ENCODE measurements around the gene SIN3A. TPM values are rescaled to one million over a fixed set of nuclear protein-coding genes. Genes with fewer than 3 reads are reported as not detected.
A peak's percentile ranks its signal among the peaks of the same experiment; 100 is the strongest.

The SIN3A gene
- polyA plus RNA-seq, 1 experiment, result 39.5 TPM

DNA sequence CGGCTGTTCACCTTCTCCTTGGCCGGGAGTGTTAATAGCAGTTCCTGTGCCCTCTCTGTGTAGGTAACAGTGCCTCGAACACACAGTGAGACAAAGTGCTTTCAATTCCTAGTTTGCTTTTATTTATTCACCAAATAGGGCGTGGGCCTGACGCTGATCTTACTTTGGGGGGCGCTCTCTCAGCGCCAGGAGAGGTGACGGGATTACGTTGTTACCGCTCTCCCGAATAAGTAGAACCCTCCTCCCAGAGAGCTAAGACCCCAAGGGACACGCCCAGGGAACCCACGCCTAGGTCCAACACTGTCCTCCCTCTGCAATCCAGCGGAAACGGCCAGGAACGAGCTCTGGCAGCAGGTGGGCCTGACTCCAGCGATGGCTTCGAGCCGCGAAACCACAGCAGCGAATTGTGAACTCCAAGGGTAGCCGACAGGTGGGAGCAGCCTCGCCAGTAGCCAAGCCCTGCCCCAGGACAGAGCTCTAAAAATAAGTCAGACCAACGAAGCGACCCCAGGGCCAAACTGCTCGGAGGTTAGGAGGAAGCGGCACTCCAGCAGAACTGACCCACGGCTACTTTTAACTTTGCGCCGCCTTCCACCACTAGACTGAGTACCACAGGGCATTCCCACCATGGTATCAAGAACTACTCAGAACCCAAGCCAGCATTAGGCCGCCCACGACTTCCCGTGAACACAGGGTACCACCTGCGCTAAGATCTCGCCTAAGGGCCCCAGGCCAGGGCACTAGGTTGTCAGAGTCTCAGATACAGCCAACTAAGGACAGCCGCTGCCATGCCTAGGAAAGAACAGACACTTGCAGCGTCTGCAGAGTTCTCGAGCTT, 1.6 kb upstream of the SIN3A start:
- no peaks in the 10 kb centered on the region for H3K36me3 ChIP-seq (ENCODE audit: control insufficient read depth, insufficient read depth, low read length)
- peak; percentile 12; the same call in 1 of the 2 replicates for TF ChIP-seq CTCF (IDR thresholded peaks at IDR 0.05; ENCODE audit: insufficient read depth, low read depth, low read length)
- DNase-seq (ENCODE audit: low read depth), result no peak
- CTCF ChIA-PET, result interaction anchor here (0.9 to 1.2 kb wide), 2 partner anchors 13 to 85 kb away, joined by 3 to 6 read pairs; no protein-coding TSS in a partner anchor
- no peaks in the 10 kb centered on the region for H3K27me3 ChIP-seq (ENCODE audit: control insufficient read depth, insufficient read depth, low read length)
- peak overlapping the region; percentile 44 for H3K4me3 ChIP-seq (ENCODE audit: low read depth, low read length)
- POLR2A ChIA-PET, result interaction anchor here (0.6 kb wide), 2 partner anchors 58 to 188 kb away, joined by 3 to 5 read pairs; no protein-coding TSS in a partner anchor

- H3K36me3 ChIP-seq (ENCODE audit: control insufficient read depth, insufficient read depth, low read length), result no peaks in the 10 kb centered on the region
- CTCF ChIA-PET, result no interaction called here
- DNase-seq (ENCODE audit: low read depth), result no peak
- TF ChIP-seq CTCF (IDR thresholded peaks at IDR 0.05; ENCODE audit: insufficient read depth, low read depth, low read length), result no peak
- H3K27me3 ChIP-seq (ENCODE audit: control insufficient read depth, insufficient read depth, low read length), result no peaks in the 10 kb centered on the region
- POLR2A ChIA-PET, result interaction anchor here (0.6 to 0.9 kb wide), 5 partner anchors 58 to 209 kb away, joined by 3 to 8 read pairs (median 3); no protein-coding TSS in a partner anchor
- H3K4me3 ChIP-seq (ENCODE audit: low read depth, low read length), result peak overlapping the region; percentile 44
Observed at GRCh38 chr15:75452364-75452864, 924 bp upstream of the SIN3A start.

- Histone ChIP-seq H3K4me3 (ENCODE audit: low read depth, low read length) (peak overlapping the region; percentile 90), H3K27me3 (ENCODE audit: control insufficient read depth, insufficient read depth, low read length) (no peaks in the 10 kb centered on the region), H3K36me3 (ENCODE audit: control insufficient read depth, insufficient read depth, low read length) (no peaks in the 10 kb centered on the region)
- DNase-seq (ENCODE audit: low read depth), result no peak
- no peak for TF ChIP-seq CTCF (IDR thresholded peaks at IDR 0.05; ENCODE audit: insufficient read depth, low read depth, low read length)
- ChIA-PET POLR2A (no interaction called here), CTCF (no interaction called here)
Observed at GRCh38 chr15:75451202-75451673, 252 bp downstream of the SIN3A start.

- TF ChIP-seq CTCF (IDR thresholded peaks at IDR 0.05; ENCODE audit: insufficient read depth, low read depth, low read length), result no peak
- DNase-seq (ENCODE audit: low read depth), result peak; percentile 70
- POLR2A ChIA-PET, result interaction anchor here (1.1 kb wide), 1 partner anchor 83 kb away, joined by 6 read pairs; no protein-coding TSS in a partner anchor
Observed at GRCh38 chr15:75450307-75451201, 936 bp downstream of the SIN3A start.

More at GRCh38 chr15:75450307-75451201, 936 bp downstream of the SIN3A start:
- Histone ChIP-seq H3K27me3 (ENCODE audit: control insufficient read depth, insufficient read depth, low read length) (no peaks in the 10 kb centered on the region), H3K4me3 (ENCODE audit: low read depth, low read length) (peak overlapping the region; percentile 90), H3K36me3 (ENCODE audit: control insufficient read depth, insufficient read depth, low read length) (no peaks in the 10 kb centered on the region)
- CTCF ChIA-PET, result no interaction called here
